ENCODE measurements around the gene CUX1. TPM values are rescaled to one million over a fixed set of nuclear protein-coding genes. Genes with fewer than 3 reads are reported as not detected.
A peak's percentile ranks its signal among the peaks of the same experiment; 100 is the strongest.
"Not testable (repeated sequence)": the region's sequence is repeated elsewhere in the genome, so short reads cannot be mapped to it uniquely, and the experiment has no call there.

CUX1 gene
- total RNA-seq, 2 donors from 2014 or later, result 12.0 to 13.8 TPM

GRCh38 chr7:102047167-102047566 is 229.7 kb downstream of the CUX1 start:
- H3K4me1 Mint-ChIP-seq, result no peaks in the 10 kb centered on the region
- ATAC-seq (replicated peaks), result no peak
- no peak overlapping the region for H3K27ac Mint-ChIP-seq
- H3K27me3 Mint-ChIP-seq, result no peaks in the 10 kb centered on the region
- H3K9me3 Mint-ChIP-seq, result no peaks in the 10 kb centered on the region
- no peak overlapping the region for H3K4me3 Mint-ChIP-seq
- peaks cover 4% of the 10 kb centered on the region for H3K36me3 Mint-ChIP-seq (ENCODE audit: low read depth)

GRCh38 chr7:102049765-102050164 is 232.3 kb downstream of the CUX1 start:
- H3K36me3 Mint-ChIP-seq (ENCODE audit: low read depth), result peaks cover 4% of the 10 kb centered on the region
- no peak overlapping the region for H3K27ac Mint-ChIP-seq
- H3K4me3 Mint-ChIP-seq, result no peak overlapping the region
- peaks cover 5% of the 10 kb centered on the region for H3K9me3 Mint-ChIP-seq
- no peaks in the 10 kb centered on the region for H3K27me3 Mint-ChIP-seq
- H3K4me1 Mint-ChIP-seq, result no peaks in the 10 kb centered on the region
- ATAC-seq (replicated peaks), result no peak

DNA sequence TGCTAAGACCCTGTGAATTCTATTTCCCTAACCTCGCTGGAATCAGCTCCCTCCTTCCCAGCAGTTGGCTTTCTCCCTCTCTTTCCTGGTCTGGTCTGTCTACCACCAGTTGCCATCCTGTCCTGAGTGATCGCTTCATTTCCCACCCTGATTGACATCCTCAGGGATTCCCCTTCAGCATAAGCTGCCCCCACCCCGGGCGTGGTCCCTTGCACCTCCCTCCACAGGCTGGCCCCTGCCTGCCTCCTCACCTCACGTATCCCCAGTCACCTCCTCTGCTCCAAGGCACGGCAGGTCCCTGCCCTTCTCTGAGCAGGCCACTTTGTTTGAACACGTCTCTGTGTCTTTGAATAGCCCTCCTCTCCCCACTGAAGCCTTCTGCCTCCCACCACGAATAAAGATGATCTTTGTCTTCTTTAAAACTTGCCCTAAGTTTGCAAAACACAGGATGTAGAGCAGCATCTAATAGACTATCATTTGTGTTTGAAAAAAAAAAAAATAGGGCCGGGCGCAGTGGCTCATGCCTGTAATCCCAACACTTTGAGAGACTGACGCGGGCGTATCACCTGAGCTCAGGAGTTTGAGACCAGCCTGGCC is 233.5 kb downstream of the CUX1 start:
- no peak overlapping the region for H3K4me3 Mint-ChIP-seq
- H3K4me1 Mint-ChIP-seq, result no peaks in the 10 kb centered on the region
- peaks cover 11% of the 10 kb centered on the region for H3K9me3 Mint-ChIP-seq
- no peak for ATAC-seq (replicated peaks)
- no peaks in the 10 kb centered on the region for H3K27me3 Mint-ChIP-seq
- no peak overlapping the region for H3K27ac Mint-ChIP-seq
- H3K36me3 Mint-ChIP-seq (ENCODE audit: low read depth), result peaks cover 4% of the 10 kb centered on the region

GRCh38 chr7:102051736-102052135 is 234.3 kb downstream of the CUX1 start:
- H3K4me3 Mint-ChIP-seq; H3K27me3 Mint-ChIP-seq; ATAC-seq (replicated peaks); H3K27ac Mint-ChIP-seq; H3K36me3 Mint-ChIP-seq (ENCODE audit: low read depth); H3K4me1 Mint-ChIP-seq: not testable (repeated sequence)
- peaks cover 11% of the 10 kb centered on the region for H3K9me3 Mint-ChIP-seq

GRCh38 chr7:102054158-102054557 is 236.7 kb downstream of the CUX1 start:
- Mint-ChIP-seq H3K27me3 (no peaks in the 10 kb centered on the region), H3K4me3 (no peak overlapping the region), H3K27ac (no peak overlapping the region), H3K4me1 (no peaks in the 10 kb centered on the region), H3K9me3 (peaks cover 11% of the 10 kb centered on the region), H3K36me3 (ENCODE audit: low read depth) (peaks cover 2% of the 10 kb centered on the region)
- ATAC-seq (replicated peaks), result no peak

DNA sequence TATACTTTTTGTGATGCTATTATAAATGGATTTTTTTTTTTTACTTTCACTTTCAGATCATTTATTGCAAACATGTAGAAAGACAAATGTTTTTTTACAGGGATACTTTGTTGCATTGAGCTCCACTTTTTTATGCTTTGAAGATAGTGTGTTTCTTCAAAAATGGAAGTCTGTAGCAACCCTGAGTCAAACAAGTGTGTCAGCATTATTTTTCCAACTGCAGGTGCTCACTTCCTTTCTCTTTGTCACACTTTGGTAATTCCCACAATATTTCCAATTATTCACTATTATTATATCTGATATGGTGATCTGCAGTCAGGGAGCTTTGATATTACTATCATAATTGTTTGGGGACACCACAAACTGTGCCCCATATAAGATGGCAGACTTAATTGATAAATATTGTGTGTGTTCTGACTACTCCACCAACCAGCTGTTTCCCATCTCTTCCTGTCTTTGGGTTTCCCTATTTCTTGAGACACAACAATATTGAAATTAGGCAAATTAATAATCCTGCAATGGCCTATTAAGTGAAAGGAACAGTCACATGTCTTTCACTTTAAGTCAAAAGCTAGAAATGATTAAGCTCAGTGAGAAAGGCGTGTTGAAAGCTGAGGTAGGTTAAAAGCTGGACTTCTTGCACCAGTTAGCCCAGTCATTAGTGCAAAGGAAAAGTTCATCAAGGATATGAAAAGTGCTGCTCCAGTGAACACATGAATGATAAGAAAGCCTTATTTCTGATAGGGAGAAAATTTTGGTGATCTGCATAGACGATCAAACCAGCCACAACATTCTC is 238.0 kb downstream of the CUX1 start:
- Mint-ChIP-seq H3K36me3 (ENCODE audit: low read depth) (no peaks in the 10 kb centered on the region), H3K9me3 (peaks cover 11% of the 10 kb centered on the region), H3K4me1 (no peaks in the 10 kb centered on the region), H3K4me3 (no peak overlapping the region), H3K27me3 (no peaks in the 10 kb centered on the region), H3K27ac (no peak overlapping the region)
- ATAC-seq (replicated peaks), result no peak

GRCh38 chr7:102059524-102059923 is 242.1 kb downstream of the CUX1 start:
- no peak for ATAC-seq (replicated peaks)
- no peaks in the 10 kb centered on the region for H3K36me3 Mint-ChIP-seq (ENCODE audit: low read depth)
- no peaks in the 10 kb centered on the region for H3K27me3 Mint-ChIP-seq
- peaks cover 3% of the 10 kb centered on the region for H3K4me1 Mint-ChIP-seq
- peaks cover 5% of the 10 kb centered on the region for H3K9me3 Mint-ChIP-seq
- H3K4me3 Mint-ChIP-seq, result no peak overlapping the region
- no peak overlapping the region for H3K27ac Mint-ChIP-seq

DNA sequence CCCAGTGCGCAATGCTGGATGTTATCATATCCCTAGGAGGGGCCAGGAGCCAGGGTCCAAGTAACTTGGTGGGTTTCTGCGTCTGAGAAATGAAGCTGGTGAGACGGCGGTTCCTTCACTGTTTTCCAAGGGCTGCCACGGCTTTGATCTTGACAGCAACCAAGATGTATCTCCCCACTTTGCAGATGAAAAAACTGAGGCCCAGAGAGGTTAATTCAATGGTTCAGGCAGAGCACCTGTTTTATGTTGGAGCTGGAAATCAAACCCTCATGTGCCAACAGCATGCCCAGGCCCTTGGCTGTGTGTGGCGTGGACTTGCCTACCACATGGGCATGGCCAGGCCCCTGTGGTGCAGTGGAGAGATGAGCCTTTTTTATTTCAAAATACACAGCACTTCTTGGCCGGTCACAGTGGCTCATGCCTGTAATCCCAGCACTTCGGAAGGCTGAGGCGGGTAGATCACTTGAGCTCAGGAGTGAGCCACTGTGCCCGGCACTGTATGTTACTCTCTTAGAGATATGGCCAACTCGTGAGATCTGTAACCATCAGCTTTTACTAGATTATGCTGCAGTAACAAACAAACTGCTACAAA is 244.0 kb downstream of the CUX1 start:
- H3K36me3 Mint-ChIP-seq (ENCODE audit: low read depth), result no peaks in the 10 kb centered on the region
- no peak for ATAC-seq (replicated peaks)
- H3K27ac Mint-ChIP-seq, result peak overlapping the region; percentile 11
- H3K4me3 Mint-ChIP-seq, result no peak overlapping the region
- no peaks in the 10 kb centered on the region for H3K27me3 Mint-ChIP-seq
- peaks cover 3% of the 10 kb centered on the region for H3K4me1 Mint-ChIP-seq
- no peaks in the 10 kb centered on the region for H3K9me3 Mint-ChIP-seq

DNA sequence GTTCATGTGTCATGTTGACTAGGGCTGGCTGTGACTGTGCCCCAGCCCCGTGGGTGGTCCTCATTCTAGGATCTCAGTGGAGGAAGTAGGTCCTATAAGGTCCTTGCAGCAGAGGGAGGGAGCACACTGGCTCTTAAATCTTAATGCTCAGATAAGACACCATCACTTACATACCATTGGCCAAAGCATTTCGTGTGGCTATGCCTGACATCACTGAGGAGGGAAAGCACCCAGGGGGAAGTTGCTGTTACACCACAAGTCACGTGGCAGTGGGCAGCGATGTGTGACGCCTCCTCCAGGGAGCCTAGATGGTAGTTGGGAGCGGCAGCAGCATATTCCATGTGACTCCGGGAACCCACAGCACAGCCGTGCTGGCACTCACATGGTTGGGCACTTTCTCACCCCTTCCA is 244.6 kb downstream of the CUX1 start:
- H3K4me1 Mint-ChIP-seq, result peaks cover 3% of the 10 kb centered on the region
- peak overlapping the region; percentile 11 for H3K27ac Mint-ChIP-seq
- no peaks in the 10 kb centered on the region for H3K27me3 Mint-ChIP-seq
- no peak for ATAC-seq (replicated peaks)
- H3K9me3 Mint-ChIP-seq, result no peaks in the 10 kb centered on the region
- H3K4me3 Mint-ChIP-seq, result no peak overlapping the region
- no peaks in the 10 kb centered on the region for H3K36me3 Mint-ChIP-seq (ENCODE audit: low read depth)

DNA sequence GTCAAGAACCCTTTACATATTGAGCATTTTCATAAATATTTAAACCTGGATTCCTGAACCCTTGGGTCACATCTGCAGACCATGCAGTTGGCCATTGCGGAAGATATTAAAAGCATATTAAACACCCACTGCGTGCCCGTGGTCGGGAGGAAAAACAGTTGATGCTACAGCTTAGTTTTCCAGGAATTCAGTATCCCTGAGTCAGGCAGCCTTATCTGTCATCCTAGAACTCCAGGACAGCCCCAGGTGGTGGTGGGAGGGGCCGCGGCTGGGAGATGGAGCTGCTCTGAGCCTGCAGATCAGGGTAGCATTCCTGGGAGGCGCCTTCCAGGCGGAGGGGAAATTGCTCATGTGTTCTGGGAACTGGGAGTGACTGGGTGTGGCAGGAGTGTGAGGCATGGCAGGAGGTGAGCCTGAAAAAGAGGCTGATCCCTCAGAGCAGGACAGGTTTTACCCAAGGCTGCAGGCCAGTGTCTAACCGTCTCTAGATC is 246.3 kb downstream of the CUX1 start:
- no peaks in the 10 kb centered on the region for H3K36me3 Mint-ChIP-seq (ENCODE audit: low read depth)

GRCh38 chr7:102064361-102065025 is 247.1 kb downstream of the CUX1 start:
- no peaks in the 10 kb centered on the region for H3K27me3 Mint-ChIP-seq
- no peaks in the 10 kb centered on the region for H3K9me3 Mint-ChIP-seq
- ATAC-seq (replicated peaks), result no peak
- no peak overlapping the region for H3K4me3 Mint-ChIP-seq
- peak overlapping the region; percentile 30 for H3K27ac Mint-ChIP-seq
- H3K4me1 Mint-ChIP-seq, result peaks cover 3% of the 10 kb centered on the region
- peaks cover 5% of the 10 kb centered on the region for H3K36me3 Mint-ChIP-seq (ENCODE audit: low read depth)

More for the DNA sequence above, 246.3 kb downstream of the CUX1 start:
- Mint-ChIP-seq H3K9me3 (no peaks in the 10 kb centered on the region), H3K27ac (no peak overlapping the region), H3K27me3 (no peaks in the 10 kb centered on the region), H3K4me1 (peaks cover 3% of the 10 kb centered on the region), H3K4me3 (no peak overlapping the region)
- ATAC-seq (replicated peaks), result no peak

GRCh38 chr7:102065226-102065625 is 247.8 kb downstream of the CUX1 start:
- Mint-ChIP-seq H3K4me3 (no peak overlapping the region), H3K27ac (peak overlapping the region; percentile 30), H3K36me3 (ENCODE audit: low read depth) (peaks cover 8% of the 10 kb centered on the region), H3K27me3 (no peaks in the 10 kb centered on the region), H3K9me3 (no peaks in the 10 kb centered on the region), H3K4me1 (peaks cover 3% of the 10 kb centered on the region)
- no peak for ATAC-seq (replicated peaks)

DNA sequence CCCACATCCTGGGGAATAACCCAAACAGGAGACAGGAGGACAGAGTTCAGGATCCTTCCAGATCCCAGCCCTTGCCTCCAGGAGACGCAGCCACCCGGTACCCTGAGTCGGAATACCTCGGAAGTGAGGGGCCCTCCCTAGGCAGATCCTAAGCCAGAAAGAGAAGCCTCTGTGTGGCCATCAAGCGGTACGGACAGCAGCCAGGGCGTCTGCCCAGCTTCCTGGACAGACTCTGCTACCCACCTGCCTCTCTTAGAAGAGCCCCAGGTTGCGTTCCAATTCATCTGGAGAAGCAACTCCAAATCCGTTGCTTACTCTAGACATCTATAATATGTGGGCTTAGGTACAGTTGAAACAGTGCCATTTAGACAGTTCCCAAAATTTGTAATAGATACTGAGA is 249.1 kb downstream of the CUX1 start:
- no peak overlapping the region for H3K4me3 Mint-ChIP-seq
- H3K4me1 Mint-ChIP-seq, result peaks cover 3% of the 10 kb centered on the region
- peaks cover 18% of the 10 kb centered on the region for H3K36me3 Mint-ChIP-seq (ENCODE audit: low read depth)
- no peak for ATAC-seq (replicated peaks)
- no peak overlapping the region for H3K27ac Mint-ChIP-seq
- no peaks in the 10 kb centered on the region for H3K9me3 Mint-ChIP-seq
- no peaks in the 10 kb centered on the region for H3K27me3 Mint-ChIP-seq

GRCh38 chr7:102068846-102069245 is 251.4 kb downstream of the CUX1 start:
- no peaks in the 10 kb centered on the region for H3K4me1 Mint-ChIP-seq
- no peaks in the 10 kb centered on the region for H3K27me3 Mint-ChIP-seq
- H3K9me3 Mint-ChIP-seq, result no peaks in the 10 kb centered on the region
- H3K27ac Mint-ChIP-seq, result no peak overlapping the region
- ATAC-seq (replicated peaks), result no peak
- peaks cover 36% of the 10 kb centered on the region for H3K36me3 Mint-ChIP-seq (ENCODE audit: low read depth)
- H3K4me3 Mint-ChIP-seq, result no peak overlapping the region

Measured in activated T-helper 17 cell treated with anti-CD3 and anti-CD28 coated beads, Interleukin-2, amount 50 U/mL, for 72 hours (primary cell).